ENCODE measurements around the gene RAET1E. TPM values are rescaled to one million over a fixed set of nuclear protein-coding genes. Genes with fewer than 3 reads are reported as not detected.
"Not testable (repeated sequence)": the region's sequence is repeated elsewhere in the genome, so short reads cannot be mapped to it uniquely, and the experiment has no call there.

Gene RAET1E
- total RNA-seq, 1 donor from 2014 or later, result 0.48 TPM

GRCh38 chr6:149877659-149878058 is 20.3 kb downstream of the RAET1E start:
- intact Hi-C loops (cut with DNase I), result no loop called here
- ATAC-seq (ENCODE audit: poor library complexity) (no peak), DNase-seq (no peak)

- intact Hi-C loops (cut with DNase I), result no loop called here
- no peak for ATAC-seq (ENCODE audit: poor library complexity)
- no peak for DNase-seq
Observed at GRCh38 chr6:149876241-149876933, 21.5 kb downstream of the RAET1E start.

- no peak for ATAC-seq (ENCODE audit: poor library complexity)
- intact Hi-C loops (cut with DNase I), result no loop called here
- DNase-seq, result no peak
Observed at GRCh38 chr6:149872233-149872632, 25.7 kb downstream of the RAET1E start.

GRCh38 chr6:149871182-149871581 is 26.7 kb downstream of the RAET1E start:
- ATAC-seq (ENCODE audit: poor library complexity), result no peak
- intact Hi-C loops (cut with DNase I), result no loop called here
- no peak for DNase-seq

GRCh38 chr6:149869275-149869892 is 28.5 kb downstream of the RAET1E start:
- ATAC-seq (ENCODE audit: poor library complexity), result no peak
- no peak for DNase-seq
- intact Hi-C loops (cut with DNase I), result no loop called here

GRCh38 chr6:149867876-149868640 is 29.9 kb downstream of the RAET1E start:
- intact Hi-C loops (cut with DNase I), result no loop called here
- no peak for ATAC-seq (ENCODE audit: poor library complexity)
- no peak for DNase-seq

GRCh38 chr6:149864578-149865535 is 33.1 kb downstream of the RAET1E start:
- intact Hi-C loops (cut with DNase I), result no loop called here
- DNase-seq (no peak), ATAC-seq (ENCODE audit: poor library complexity) (peak; percentile 63)

- intact Hi-C loops (cut with DNase I), result no loop called here
Observed at GRCh38 chr6:149863698-149864577, 34.0 kb downstream of the RAET1E start, which contains the start of gene LRP11. TSS of gene LRP11 (minus strand) at chr6:149864359. CDS start at chr6:149864020, 339 bp downstream.

GRCh38 chr6:149862922-149863697 is 34.8 kb downstream of the RAET1E start:
- intact Hi-C loops (cut with DNase I), result no loop called here

More at GRCh38 chr6:149863698-149864577, 34.0 kb downstream of the RAET1E start, which contains the start of gene LRP11:
- ATAC-seq (ENCODE audit: poor library complexity) (peak; percentile 95), DNase-seq (peak; percentile 88)

GRCh38 chr6:149862424-149862738 is 35.5 kb downstream of the RAET1E start:
- ATAC-seq (ENCODE audit: poor library complexity); DNase-seq; intact Hi-C loops (cut with DNase I): not testable (repeated sequence)

More at GRCh38 chr6:149862922-149863697, 34.8 kb downstream of the RAET1E start:
- ATAC-seq (ENCODE audit: poor library complexity) (peak; percentile 79), DNase-seq (peak; percentile 86)

GRCh38 chr6:149861603-149862423 is 36.1 kb downstream of the RAET1E start:
- no peak for DNase-seq
- ATAC-seq (ENCODE audit: poor library complexity), result no peak
- intact Hi-C loops (cut with DNase I), result no loop called here

- intact Hi-C loops (cut with DNase I), result no loop called here
- DNase-seq, result no peak
Observed at GRCh38 chr6:149860834-149861602, 36.9 kb downstream of the RAET1E start.

GRCh38 chr6:149860513-149860833 is 37.4 kb downstream of the RAET1E start:
- intact Hi-C loops (cut with DNase I), result no loop called here

More at GRCh38 chr6:149860834-149861602, 36.9 kb downstream of the RAET1E start:
- no peak for ATAC-seq (ENCODE audit: poor library complexity)

GRCh38 chr6:149859938-149860337 is 38.0 kb downstream of the RAET1E start:
- intact Hi-C loops (cut with DNase I), result no loop called here
- DNase-seq (no peak), ATAC-seq (ENCODE audit: poor library complexity) (no peak)

More at GRCh38 chr6:149860513-149860833, 37.4 kb downstream of the RAET1E start:
- ATAC-seq (ENCODE audit: poor library complexity) (no peak), DNase-seq (no peak)

GRCh38 chr6:149859368-149859767 is 38.5 kb downstream of the RAET1E start:
- DNase-seq, result no peak
- intact Hi-C loops (cut with DNase I), result no loop called here
- no peak for ATAC-seq (ENCODE audit: poor library complexity)
